Muscle of leg (tissue), 11 donors: ENCODE measurements around the gene ZNF160. TPM values are rescaled to one million over a fixed set of nuclear protein-coding genes. Genes with fewer than 3 reads are reported as not detected.

Experiments used
- DNase-seq: peaks from one replicate; pipeline ENCODE4 v3.0.0; 2013
- H3K27ac ChIP-seq: one replicate; pipeline ENCODE4 v1.5.1; 2013; ENCODE audit warnings: mild to moderate bottlenecking, low read length, control low read depth
- H3K27me3 ChIP-seq: one replicate; pipeline ENCODE4 v1.6.1; 2013; ENCODE audit warnings: low read length; ENCODE audit not compliant: control insufficient read depth, insufficient read depth
- H3K36me3 ChIP-seq: one replicate; pipeline ENCODE4 v1.6.1; 2013; ENCODE audit warnings: low read length; ENCODE audit not compliant: control insufficient read depth, insufficient read depth
- H3K4me1 ChIP-seq: one replicate; pipeline ENCODE4 v1.6.1; 2013; ENCODE audit warnings: low read length; ENCODE audit not compliant: control insufficient read depth, insufficient read depth
- H3K4me3 ChIP-seq: one replicate; pipeline ENCODE4 v1.5.1; 2013; ENCODE audit warnings: low read length, control low read depth
- H3K9me3 ChIP-seq: replicated peaks from 2 replicates; pipeline ENCODE4 v1.6.1; 2013; ENCODE audit warnings: low read depth, low read length; ENCODE audit not compliant: control insufficient read depth
- whole genome bisulfite sequencing: methylation state at CpG from one replicate; pipeline ENCODE4 v1.1.5; 2013; ENCODE audit warnings: missing lambda C conversion rate; ENCODE audit not compliant: insufficient coverage; 5-methylcytosine and 5-hydroxymethylcytosine counted together
- polyA plus RNA-seq, 8 donors: library from polyadenylated mRNA; unstranded; fragments of 120-200 nt; gene quantifications; one replicate each; pipeline versions ENCODE4 v1.2.1 to v1.2.3, GENCODE V29; 2013; ENCODE audit warnings: inconsistent platforms in 1 of 8, low replicate concordance in 1 of 8; ENCODE audit not compliant: insufficient read length in 8 of 8, insufficient read depth in 1 of 8
- total RNA-seq: library from RNA; stranded (reverse); fragments of 120-200 nt; gene quantifications from one replicate; pipeline ENCODE4 v1.2.4, GENCODE V29; 2013

The ZNF160 gene
- total and polyA plus RNA-seq, 9 donors = 15.7 to 27.5 (median 19.2) TPM

GRCh38 chr19:53094754-53095575 is 8.3 kb downstream of the ZNF160 start:
- no peak overlapping the region for H3K4me3 ChIP-seq
- H3K4me1 ChIP-seq = no peaks in the 10 kb centered on the region
- H3K27ac ChIP-seq = no peak overlapping the region

GRCh38 chr19:53092723-53093122 is 10.5 kb downstream of the ZNF160 start:
- Histone ChIP-seq H3K27ac (no peak overlapping the region), H3K9me3 (no peaks in the 10 kb centered on the region), H3K27me3 (no peaks in the 10 kb centered on the region), H3K4me1 (no peaks in the 10 kb centered on the region), H3K4me3 (no peak overlapping the region), H3K36me3 (peaks cover 37% of the 10 kb centered on the region)
- no peak for DNase-seq
- WGBS = no CpG with 5 or more reads among the region's 1 CpG

More at GRCh38 chr19:53094754-53095575, 8.3 kb downstream of the ZNF160 start:
- H3K36me3 ChIP-seq = peaks cover 37% of the 10 kb centered on the region
- H3K27me3 ChIP-seq = no peaks in the 10 kb centered on the region
- no peaks in the 10 kb centered on the region for H3K9me3 ChIP-seq
- no peak for DNase-seq
- 62% methylated on average over 24 of the region's 29 CpGs for WGBS

- no peaks in the 10 kb centered on the region for H3K27me3 ChIP-seq
- no peaks in the 10 kb centered on the region for H3K9me3 ChIP-seq
- H3K4me3 ChIP-seq = no peak overlapping the region
- H3K27ac ChIP-seq = no peak overlapping the region
- 48% methylated on average over 6 of the region's 19 CpGs for WGBS
- H3K36me3 ChIP-seq = peaks cover 39% of the 10 kb centered on the region
- no peaks in the 10 kb centered on the region for H3K4me1 ChIP-seq
- DNase-seq = no peak
These were observed 11.6 kb downstream of the ZNF160 start for GRCh38 chr19:53091413-53092254.

- Histone ChIP-seq H3K4me1 (no peaks in the 10 kb centered on the region), H3K36me3 (peaks cover 60% of the 10 kb centered on the region), H3K4me3 (no peak overlapping the region), H3K9me3 (no peaks in the 10 kb centered on the region), H3K27ac (peak overlapping the region; percentile 44), H3K27me3 (no peaks in the 10 kb centered on the region)
- no peak for DNase-seq
- 83% methylated on average over 6 of the region's 6 CpGs for WGBS
These were observed 15.1 kb downstream of the ZNF160 start for GRCh38 chr19:53088091-53088490.

GRCh38 chr19:53086949-53087348 is 16.3 kb downstream of the ZNF160 start:
- 18% methylated on average over 2 of the region's 5 CpGs for WGBS
- H3K27ac ChIP-seq = peak overlapping the region; percentile 74

GRCh38 chr19:53085496-53085895 is 17.7 kb downstream of the ZNF160 start:
- Histone ChIP-seq H3K36me3 (peaks cover 60% of the 10 kb centered on the region), H3K4me1 (no peaks in the 10 kb centered on the region), H3K27ac (no peak overlapping the region), H3K4me3 (no peak overlapping the region), H3K9me3 (peaks cover 6% of the 10 kb centered on the region), H3K27me3 (no peaks in the 10 kb centered on the region)
- no peak for DNase-seq
- 87% methylated on average over 4 of the region's 7 CpGs for WGBS

More at GRCh38 chr19:53086949-53087348, 16.3 kb downstream of the ZNF160 start:
- Histone ChIP-seq H3K4me3 (no peak overlapping the region), H3K9me3 (peaks cover 3% of the 10 kb centered on the region), H3K27me3 (no peaks in the 10 kb centered on the region), H3K4me1 (no peaks in the 10 kb centered on the region), H3K36me3 (peaks cover 70% of the 10 kb centered on the region)
- peak; percentile 84 for DNase-seq

GRCh38 chr19:53082929-53083328 is 20.3 kb downstream of the ZNF160 start:
- Histone ChIP-seq H3K36me3 (peaks cover 46% of the 10 kb centered on the region), H3K27ac (no peak overlapping the region)
- WGBS = 94% methylated on average over 2 of the region's 3 CpGs

GRCh38 chr19:53079313-53079924 is 23.8 kb downstream of the ZNF160 start:
- H3K36me3 ChIP-seq = peaks cover 35% of the 10 kb centered on the region
- peak; percentile 12 for DNase-seq

More at GRCh38 chr19:53082929-53083328, 20.3 kb downstream of the ZNF160 start:
- H3K9me3 ChIP-seq = peaks cover 6% of the 10 kb centered on the region
- no peak for DNase-seq
- H3K4me3 ChIP-seq = no peak overlapping the region
- no peaks in the 10 kb centered on the region for H3K4me1 ChIP-seq
- no peaks in the 10 kb centered on the region for H3K27me3 ChIP-seq

GRCh38 chr19:53078668-53079067 is 24.6 kb downstream of the ZNF160 start:
- H3K36me3 ChIP-seq = peaks cover 39% of the 10 kb centered on the region
- no CpG with 5 or more reads among the region's 1 CpG for WGBS
- no peaks in the 10 kb centered on the region for H3K27me3 ChIP-seq
- no peak overlapping the region for H3K4me3 ChIP-seq
- H3K4me1 ChIP-seq = no peaks in the 10 kb centered on the region
- no peak overlapping the region for H3K27ac ChIP-seq
- peaks cover 6% of the 10 kb centered on the region for H3K9me3 ChIP-seq
- no peak for DNase-seq

More at GRCh38 chr19:53079313-53079924, 23.8 kb downstream of the ZNF160 start:
- H3K4me3 ChIP-seq = no peak overlapping the region
- no peak overlapping the region for H3K27ac ChIP-seq
- no peaks in the 10 kb centered on the region for H3K4me1 ChIP-seq
- peaks cover 6% of the 10 kb centered on the region for H3K9me3 ChIP-seq
- no peaks in the 10 kb centered on the region for H3K27me3 ChIP-seq
- 50% methylated on average over 1 of the region's 8 CpGs for WGBS

GRCh38 chr19:53076984-53077383 is 26.2 kb downstream of the ZNF160 start:
- WGBS = 22% methylated on average over 7 of the region's 10 CpGs

More at GRCh38 chr19:53076984-53077383, 26.2 kb downstream of the ZNF160 start:
- Histone ChIP-seq H3K27ac (no peak overlapping the region), H3K9me3 (peaks cover 6% of the 10 kb centered on the region), H3K4me3 (no peak overlapping the region), H3K36me3 (peaks cover 43% of the 10 kb centered on the region), H3K4me1 (no peaks in the 10 kb centered on the region), H3K27me3 (no peaks in the 10 kb centered on the region)
- peak; percentile 53 for DNase-seq
